SK-N-SH (cell line): ENCODE measurements around the gene BMAL1. TPM values are rescaled to one million over a fixed set of nuclear protein-coding genes. Genes with fewer than 3 reads are reported as not detected.

ENCODE experiments used
- CTCF ChIA-PET: fragments of 300-600, 350-600 bp; formaldehyde crosslinking; extraction: SDS; loops from one replicate; lab custom pipeline; 2021; lab: Yijun Ruan, JAX
- POLR2A ChIA-PET: fragments of 350-600 bp; sonication (Branson Sonifier 250); formaldehyde crosslinking; extraction: SDS; loops from one replicate; lab custom pipeline; 2020; ENCODE audit warnings: antibody characterized with exemption, inconsistent platforms; lab: Yijun Ruan, JAX
- DNase-seq: peaks from one replicate; pipeline ENCODE4 v3.0.0; 2012
- H2AFZ ChIP-seq: fragments of 200-600 bp; sonication (generic); 2 replicates; pipeline ENCODE4 v1.8.1; 2016; ENCODE audit warnings: antibody characterized with exemption, mild to moderate bottlenecking, low read depth
- H3F3A ChIP-seq: fragments of 200-600 bp; sonication (generic); replicated peaks from 2 replicates; pipeline ENCODE3; 2016; ENCODE audit warnings: antibody characterized with exemption, mild to moderate bottlenecking; ENCODE audit not compliant: insufficient read depth
- H3K27ac ChIP-seq, 2 experiments: fragments of 200-500 bp in 1 of 2; fragments of 200-600 bp in 1 of 2; sonication (Bioruptor generic) in 1 of 2; sonication (generic), shearing (Covaris generic) in 1 of 2; 2 replicates each; pipeline versions ENCODE4 v1.5.1 to v1.6.1; 2014 to 2016; ENCODE audit warnings: low read depth in 2 of 2, inconsistent platforms in 1 of 2, low read length in 1 of 2, mild to moderate bottlenecking in 1 of 2, mixed read lengths in 1 of 2
- H3K27me3 ChIP-seq: fragments of 200-600 bp; sonication (generic), shearing (Covaris generic); 2 replicates; pipeline ENCODE4 v1.6.1; 2016; ENCODE audit warnings: mixed run types; ENCODE audit not compliant: insufficient read depth
- H3K36me3 ChIP-seq, 2 experiments: fragments of 200-500 bp in 1 of 2; fragments of 200-600 bp in 1 of 2; sonication (Bioruptor generic) in 1 of 2; sonication (generic) in 1 of 2; replicated peaks in 1 of 2; 2 replicates each; pipeline versions ENCODE3 to v1.5.1; 2014 to 2016; ENCODE audit warnings: low read length in 1 of 2, mild to moderate bottlenecking in 1 of 2; ENCODE audit not compliant: insufficient read depth in 2 of 2, control insufficient read depth in 1 of 2
- H3K4me1 ChIP-seq, 2 experiments: fragments of 200-500 bp in 1 of 2; fragments of 200-600 bp in 1 of 2; sonication (Bioruptor generic) in 1 of 2; sonication (generic), shearing (Covaris generic) in 1 of 2; 2 replicates each; pipeline versions ENCODE4 v1.5.1 to v1.6.1; 2014 to 2016; ENCODE audit warnings: low read depth in 1 of 2, low read length in 1 of 2, mixed run types in 1 of 2; ENCODE audit not compliant: insufficient read depth in 2 of 2, control insufficient read depth in 1 of 2
- H3K4me2 ChIP-seq: fragments of 200-600 bp; sonication (generic), shearing (Covaris generic); 2 replicates; pipeline ENCODE4 v1.6.1; 2017; ENCODE audit warnings: mixed run types
- H3K4me3 ChIP-seq, 2 experiments: fragments of 200-500 bp in 1 of 2; fragments of 200-600 bp in 1 of 2; sonication (Bioruptor generic) in 1 of 2; sonication (generic), shearing (Covaris generic) in 1 of 2; 2 replicates each; pipeline versions ENCODE4 v1.5.1 to v1.8.1; 2014 to 2016; ENCODE audit warnings: low read depth in 2 of 2, inconsistent platforms in 1 of 2, low read length in 1 of 2, mild to moderate bottlenecking in 1 of 2, mixed read lengths in 1 of 2, moderate library complexity in 1 of 2
- H3K79me2 ChIP-seq: fragments of 200-600 bp; sonication (generic); 2 replicates; pipeline ENCODE4 v1.8.1; 2017; ENCODE audit warnings: mild to moderate bottlenecking; ENCODE audit not compliant: insufficient read depth
- H3K9ac ChIP-seq: fragments of 200-600 bp; sonication (generic); 2 replicates; pipeline ENCODE4 v1.6.1; 2017; ENCODE audit warnings: mixed run types
- H3K9me2 ChIP-seq: fragments of 200-600 bp; sonication (generic); 2 replicates; pipeline ENCODE4 v1.6.1; 2017; ENCODE audit warnings: mixed run types
- H3K9me3 ChIP-seq: fragments of 200-600 bp; sonication (generic); 2 replicates; pipeline ENCODE4 v1.6.1; 2017; ENCODE audit warnings: mixed run types, mild to moderate bottlenecking, moderate library complexity
- H4K20me1 ChIP-seq: fragments of 200-600 bp; sonication (generic); 2 replicates; pipeline ENCODE4 v1.6.1; 2017; ENCODE audit warnings: mild to moderate bottlenecking, mixed run types; ENCODE audit not compliant: insufficient read depth
- ELF1 ChIP-seq: IDR thresholded peaks from 2 replicates; pipeline ENCODE4 v1.4.0; 2012
- EP300 ChIP-seq, 2 experiments: IDR thresholded peaks; 2 replicates each; pipeline versions ENCODE4 v1.4.0 to v1.6.1; 2012; ENCODE audit warnings: borderline replicate concordance in 1 of 2, low read depth in 1 of 2, low read length in 1 of 2
- EZH2phosphoT487 ChIP-seq: fragments of 200-600 bp; sonication (generic); IDR thresholded peaks from 2 replicates; pipeline ENCODE4 v1.6.1; 2017; ENCODE audit warnings: low read depth, mixed run types, mild to moderate bottlenecking, antibody characterized with exemption, moderate library complexity, borderline replicate concordance
- FOSL2 ChIP-seq: IDR thresholded peaks from 2 replicates; pipeline ENCODE4 v1.4.0; 2012; ENCODE audit warnings: low read depth, mild to moderate bottlenecking, moderate library complexity, borderline replicate concordance
- FOXM1 ChIP-seq: IDR thresholded peaks from 2 replicates; pipeline ENCODE4 v1.4.0; 2012; ENCODE audit warnings: low read depth, mild to moderate bottlenecking
- GATA2 ChIP-seq: sonication (generic); formaldehyde crosslinking; IDR thresholded peaks from 2 replicates; pipeline ENCODE4 v1.5.0; 2020; ENCODE audit warnings: mild to moderate bottlenecking, missing genetic modification reagents
- MEF2A ChIP-seq: IDR thresholded peaks from 2 replicates; pipeline ENCODE4 v1.4.0; 2012; ENCODE audit warnings: low read depth, borderline replicate concordance
- PBX3 ChIP-seq: IDR thresholded peaks from 2 replicates; pipeline ENCODE4; 2012
- RAD21 ChIP-seq: IDR thresholded peaks from 2 replicates; pipeline ENCODE4 v1.6.1; 2012; ENCODE audit warnings: mild to moderate bottlenecking, low read length
- REST ChIP-seq: IDR thresholded peaks from 2 replicates; pipeline ENCODE4 v1.6.1; 2012; ENCODE audit warnings: mild to moderate bottlenecking, low read depth, low read length, moderate library complexity
- TEAD4 ChIP-seq: IDR thresholded peaks from 2 replicates; pipeline ENCODE4 v1.4.0; 2012; ENCODE audit warnings: mild to moderate bottlenecking, borderline replicate concordance; ENCODE audit not compliant: insufficient read depth
- USF1 ChIP-seq: IDR thresholded peaks from 2 replicates; pipeline ENCODE4 v1.4.0; 2012; ENCODE audit warnings: low read depth, borderline replicate concordance
- YY1 ChIP-seq: IDR thresholded peaks from 2 replicates; pipeline ENCODE4 v1.4.0; 2012; ENCODE audit warnings: low read depth, mild to moderate bottlenecking
- WGBS: methylation state at CpG from one replicate; pipeline ENCODE4 v1.1.6; 2017; ENCODE audit warnings: low lambda C conversion rate; 5-methylcytosine and 5-hydroxymethylcytosine counted together
- polyA plus RNA-seq, 3 experiments: library from polyadenylated mRNA; depleted of rRNA; stranded (reverse); fragments of >200 nt; gene quantifications; 2 replicates each; pipeline ENCODE4 v1.2.3, GENCODE V29; 2012

Gene BMAL1
- polyA plus RNA-seq, 1 of the 3 experiments (the other 2 are of a cell fraction): 6.5 TPM

GRCh38 chr11:13348305-13348704, 70.7 kb downstream of the BMAL1 start:
- DNase-seq: no peak
- H3K9me3 ChIP-seq: no peaks in the 10 kb centered on the region
- TF ChIP-seq USF1 (no peak), GATA2 (CRISPR knock-in tag) (no peak), PBX3 (no peak), TEAD4 (no peak), FOXM1 (no peak), RAD21 (no peak), EP300 (IDR thresholded peaks at IDR 0.05; ENCODE audit: borderline replicate concordance in 1 of 2, low read depth in 1 of 2, low read length in 1 of 2) (no peak), YY1 (no peak)
- TF ChIP-seq, all 33 proteins: peak for 0
- ChIA-PET CTCF (interaction anchor here (1.4 to 12.9 kb wide), 2 partner anchors 8 to 137 kb away, joined by 3 to 237 read pairs; no protein-coding TSS in a partner anchor), POLR2A (no interaction called here)
- Histone ChIP-seq H3K9ac (no peak overlapping the region), H3K27me3 (no peaks in the 10 kb centered on the region), H3K79me2 (no peaks in the 10 kb centered on the region), H3K36me3 (no peaks in the 10 kb centered on the region), H4K20me1 (no peaks in the 10 kb centered on the region), H3K9me2 (no peaks in the 10 kb centered on the region), H3F3A (no peaks in the 10 kb centered on the region), H3K4me1 (no peaks in the 10 kb centered on the region; a peak in 1 of 4 replicates), H3K27ac (no peak overlapping the region), H2AFZ (no peak overlapping the region), H3K4me2 (no peak overlapping the region), H3K4me3 (no peak overlapping the region)
- 92% methylated on average over 3 of the region's 3 CpGs for WGBS

DNA sequence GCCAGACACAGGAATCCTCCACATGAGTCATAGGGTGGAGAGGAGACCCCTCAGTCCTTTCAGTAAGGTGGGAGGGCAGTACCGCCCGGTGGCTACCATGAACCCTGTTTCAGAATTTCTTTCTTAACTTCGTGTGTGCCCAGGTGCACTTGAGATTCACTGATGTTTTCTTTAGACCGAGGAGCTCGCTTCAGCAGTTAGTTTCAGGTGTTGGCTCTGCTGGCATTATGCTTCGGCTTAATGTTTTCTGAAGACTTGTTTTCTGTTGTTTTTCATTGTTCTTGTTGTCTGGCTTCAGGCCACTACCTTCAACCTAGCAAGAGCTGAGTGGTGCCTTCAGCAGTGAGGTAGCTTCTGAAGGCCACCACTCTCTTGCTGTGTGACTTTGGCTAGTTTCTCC, 71.5 kb downstream of the BMAL1 start:
- TF ChIP-seq ELF1 (no peak), EP300 (IDR thresholded peaks at IDR 0.05; ENCODE audit: borderline replicate concordance in 1 of 2, low read depth in 1 of 2, low read length in 1 of 2) (no peak), REST (no peak), MEF2A (no peak), FOSL2 (no peak), EZH2phosphoT487 (no peak)

More for the DNA sequence above, 71.5 kb downstream of the BMAL1 start:
- Histone ChIP-seq H2AFZ (no peak overlapping the region), H3K9me3 (no peaks in the 10 kb centered on the region), H3K4me2 (no peak overlapping the region), H3K4me1 (no peaks in the 10 kb centered on the region; a peak in 1 of 4 replicates), H3K9ac (no peak overlapping the region), H3K79me2 (no peaks in the 10 kb centered on the region), H4K20me1 (no peaks in the 10 kb centered on the region), H3K36me3 (no peaks in the 10 kb centered on the region), H3K27me3 (no peaks in the 10 kb centered on the region), H3K9me2 (no peaks in the 10 kb centered on the region), H3K27ac (no peak overlapping the region), H3F3A (no peaks in the 10 kb centered on the region), H3K4me3 (no peak overlapping the region)
- ChIA-PET POLR2A (no interaction called here), CTCF (interaction anchor here (0.6 to 12.9 kb wide), 4 partner anchors 10 to 138 kb away, joined by 3 to 237 read pairs (median 14); no protein-coding TSS in a partner anchor)
- WGBS: 90% methylated on average over 6 of the region's 6 CpGs
- DNase-seq: no peak
